ENCODE results near the gene ZBTB8A. TPM values are rescaled to one million over a fixed set of nuclear protein-coding genes. Genes with fewer than 3 reads are reported as not detected.

ZBTB8A gene
- total RNA-seq, 4 donors from 2014 or later: 2.4 to 6.1 (median 2.8) TPM

DNA sequence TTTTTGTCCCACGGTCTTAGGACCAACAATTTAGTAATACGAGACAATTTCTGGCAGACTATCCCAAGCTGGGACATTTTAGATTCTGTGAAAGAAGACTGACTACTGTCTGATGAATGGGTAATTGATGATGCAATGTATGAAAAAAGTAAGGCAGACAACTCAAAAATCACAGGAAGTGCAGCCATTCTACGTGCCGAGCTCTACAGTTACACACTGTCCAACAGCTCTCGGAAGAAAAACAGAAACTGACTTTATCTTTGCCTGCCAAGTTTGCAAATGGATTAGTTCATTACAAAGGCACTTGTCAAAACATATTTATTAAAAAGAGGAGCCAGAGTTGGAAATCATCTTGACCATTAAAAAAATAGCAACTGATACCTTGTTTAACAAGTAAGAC lies 43.1 kb upstream of the ZBTB8A start:
- intact Hi-C loops (cut with DNase I): no loop called here
- Histone ChIP-seq H3K27ac (peak overlapping the region in 3 of 4 donors; percentile 44 to 61 (median 59)), H3K36me3 (no peaks in the 10 kb centered on the region), H3K4me3 (peak overlapping the region in 2 of 4 donors; percentile 19 to 41), H3K9me3 (no peaks in the 10 kb centered on the region), H3K4me1 (peaks cover 3 to 63% (median 21%) of the 10 kb centered on the region in 3 donors), H3K27me3 (peaks cover 0 to 8% (median 0%) of the 10 kb centered on the region in 4 donors)
- no peak for DNase-seq
- 12 to 16% methylated on average over 5 of the region's 5 CpGs for WGBS, 2 donors
- TF ChIP-seq POLR2A (IDR thresholded peaks at IDR 0.05): no peak
- TF ChIP-seq, protein P1, sequence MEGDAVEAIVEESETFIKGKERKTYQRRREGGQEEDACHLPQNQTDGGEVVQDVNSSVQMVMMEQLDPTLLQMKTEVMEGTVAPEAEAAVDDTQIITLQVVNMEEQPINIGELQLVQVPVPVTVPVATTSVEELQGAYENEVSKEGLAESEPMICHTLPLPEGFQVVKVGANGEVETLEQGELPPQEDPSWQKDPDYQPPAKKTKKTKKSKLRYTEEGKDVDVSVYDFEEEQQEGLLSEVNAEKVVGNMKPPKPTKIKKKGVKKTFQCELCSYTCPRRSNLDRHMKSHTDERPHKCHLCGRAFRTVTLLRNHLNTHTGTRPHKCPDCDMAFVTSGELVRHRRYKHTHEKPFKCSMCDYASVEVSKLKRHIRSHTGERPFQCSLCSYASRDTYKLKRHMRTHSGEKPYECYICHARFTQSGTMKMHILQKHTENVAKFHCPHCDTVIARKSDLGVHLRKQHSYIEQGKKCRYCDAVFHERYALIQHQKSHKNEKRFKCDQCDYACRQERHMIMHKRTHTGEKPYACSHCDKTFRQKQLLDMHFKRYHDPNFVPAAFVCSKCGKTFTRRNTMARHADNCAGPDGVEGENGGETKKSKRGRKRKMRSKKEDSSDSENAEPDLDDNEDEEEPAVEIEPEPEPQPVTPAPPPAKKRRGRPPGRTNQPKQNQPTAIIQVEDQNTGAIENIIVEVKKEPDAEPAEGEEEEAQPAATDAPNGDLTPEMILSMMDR (IDR thresholded peaks at IDR 0.05): no peak

DNA sequence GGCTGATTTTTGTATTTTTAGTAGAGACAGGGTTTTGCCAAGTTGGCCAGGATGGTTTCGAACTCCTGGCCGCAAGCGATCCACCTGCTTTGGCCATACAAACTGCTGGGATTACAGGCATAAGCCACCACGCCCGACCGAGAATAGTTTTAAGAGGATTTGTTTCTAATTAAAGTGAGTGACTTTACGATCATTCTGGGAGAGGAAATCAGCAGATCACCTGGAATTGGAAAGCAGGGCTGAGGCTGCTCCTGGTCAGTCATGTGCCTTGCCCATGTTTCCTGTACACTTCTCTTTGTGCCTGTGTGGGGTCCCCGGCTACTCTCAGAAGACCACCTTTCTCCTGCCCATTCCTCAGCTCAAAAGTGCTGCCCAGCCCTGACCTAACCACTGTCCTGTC lies 40.5 kb upstream of the ZBTB8A start:
- TF ChIP-seq POLR2A (IDR thresholded peaks at IDR 0.05): no peak
- TF ChIP-seq, protein P1 (IDR thresholded peaks at IDR 0.05): no peak

DNA sequence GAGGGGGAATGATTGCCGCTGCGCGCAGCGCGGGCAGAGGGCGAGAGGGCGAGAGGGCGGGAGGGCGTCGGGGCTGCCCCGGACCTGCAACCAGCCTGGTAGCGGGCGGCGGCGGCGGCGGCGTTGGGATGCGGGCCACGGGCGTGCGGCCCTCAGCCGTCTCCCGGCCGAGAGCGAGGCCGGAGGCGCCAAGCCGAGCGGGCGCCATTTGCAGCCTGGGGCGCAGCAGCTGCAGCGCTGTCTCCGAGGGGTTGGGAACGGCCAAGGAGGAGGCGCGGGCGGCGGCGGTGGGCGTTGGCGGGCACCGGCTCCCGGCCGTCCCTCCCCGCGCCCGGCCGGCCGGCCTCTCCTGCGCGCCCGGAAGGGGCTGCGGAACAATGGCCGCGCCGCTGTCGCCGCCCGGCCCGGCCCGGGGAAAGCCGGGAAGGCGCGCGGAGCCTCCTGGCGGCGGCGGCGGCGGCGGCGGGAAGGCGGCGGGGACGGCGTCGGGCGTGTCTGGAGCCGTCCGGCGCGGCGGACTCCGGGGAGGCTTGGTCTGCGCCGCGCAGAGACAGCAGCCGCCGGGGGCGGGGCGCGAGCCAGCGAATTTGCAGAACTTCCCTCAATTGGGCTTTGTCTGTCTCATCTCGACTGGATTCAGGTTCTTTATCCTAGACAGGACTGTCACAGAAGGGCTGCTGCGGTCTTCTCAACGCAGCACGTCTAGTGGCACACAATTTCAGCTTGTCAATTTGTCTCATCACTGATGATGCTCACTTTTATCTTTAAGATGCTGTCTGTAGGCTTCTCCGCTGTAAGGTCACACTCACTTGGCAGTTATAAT lies 38.6 kb upstream of the ZBTB8A start:
- no peaks in the 10 kb centered on the region for H3K36me3 ChIP-seq
- H3K27me3 ChIP-seq: no peaks in the 10 kb centered on the region
- peaks cover 8 to 65% (median 32%) of the 10 kb centered on the region in 3 donors for H3K4me1 ChIP-seq
- no peaks in the 10 kb centered on the region for H3K9me3 ChIP-seq
- DNase-seq: no peak
- intact Hi-C loops (cut with DNase I): no loop called here
- peak in 1 of 4 donors; percentile 63 for TF ChIP-seq POLR2A (IDR thresholded peaks at IDR 0.05)
- TF ChIP-seq, protein P1 (IDR thresholded peaks at IDR 0.05): peak in 3 of 6 experiments; percentile 38 to 58 (median 48)
- peak overlapping the region; percentile 52 to 88 (median 72) for H3K4me3 ChIP-seq
- WGBS, 2 donors: 2 to 9% methylated on average over 6 to 35 of the region's 99 CpGs
- H3K27ac ChIP-seq: peak overlapping the region; percentile 85 to 99 (median 94)

More for the DNA sequence above, 40.5 kb upstream of the ZBTB8A start:
- 83 to 90% methylated on average over 7 to 8 of the region's 8 CpGs for WGBS, 2 donors
- Histone ChIP-seq H3K4me3 (no peak overlapping the region), H3K27ac (peak overlapping the region in 1 of 4 donors; percentile 99), H3K9me3 (no peaks in the 10 kb centered on the region), H3K27me3 (no peaks in the 10 kb centered on the region), H3K4me1 (peaks cover 8 to 84% (median 34%) of the 10 kb centered on the region in 3 donors), H3K36me3 (no peaks in the 10 kb centered on the region)
- no peak for DNase-seq
- intact Hi-C loops (cut with DNase I): no loop called here

DNA sequence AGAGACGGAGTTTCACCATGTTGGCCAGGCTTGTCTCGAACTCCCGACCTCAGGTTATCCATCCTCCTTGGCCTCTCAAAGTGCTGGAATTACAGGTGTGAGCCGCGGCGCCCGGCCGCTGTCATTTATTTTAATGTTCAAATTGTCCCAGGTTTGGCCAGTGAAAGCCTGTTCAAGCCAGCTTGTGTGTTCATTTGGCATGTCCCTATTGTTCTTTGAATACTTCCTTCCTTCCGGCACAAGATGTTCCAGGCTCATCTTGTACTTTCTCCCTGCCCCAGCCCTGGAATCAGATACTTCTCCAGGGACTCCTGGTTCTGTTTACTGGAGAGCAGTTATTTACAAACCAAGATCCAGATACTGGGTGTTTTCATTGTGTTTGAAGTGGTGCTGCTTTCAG lies 37.4 kb upstream of the ZBTB8A start:
- no peak for DNase-seq

More for the DNA sequence above, 37.4 kb upstream of the ZBTB8A start:
- Histone ChIP-seq H3K4me3 (no peak overlapping the region), H3K4me1 (peaks cover 8 to 53% (median 20%) of the 10 kb centered on the region in 3 donors), H3K9me3 (no peaks in the 10 kb centered on the region), H3K27me3 (no peaks in the 10 kb centered on the region), H3K27ac (peak overlapping the region; percentile 80 to 99 (median 88)), H3K36me3 (no peaks in the 10 kb centered on the region)
- 51 to 96% methylated on average over 4 to 9 of the region's 9 CpGs for WGBS, 2 donors
- intact Hi-C loops (cut with DNase I): no loop called here
- no peak for TF ChIP-seq POLR2A (IDR thresholded peaks at IDR 0.05)
- TF ChIP-seq, protein P1 (IDR thresholded peaks at IDR 0.05): no peak
